Mucosa of rectum (tissue), 2 donors: ENCODE results near the gene DDI2.
A peak's percentile ranks its signal among the peaks of the same experiment; 100 is the strongest.
"Not testable (repeated sequence)": the region's sequence is repeated elsewhere in the genome, so short reads cannot be mapped to it uniquely, and the experiment has no call there.

ENCODE experiments used
- H3K27ac ChIP-seq, 2 donors: one replicate each; pipeline ENCODE4 v1.7.0; 2013; ENCODE audit warnings: inconsistent platforms in 2 of 2, low read depth in 2 of 2, low read length in 2 of 2
- H3K27me3 ChIP-seq, 2 donors: one replicate each; pipeline ENCODE4 v1.7.0; 2013; ENCODE audit warnings: low read length in 2 of 2; ENCODE audit not compliant: control insufficient read depth in 2 of 2, insufficient read depth in 2 of 2
- H3K36me3 ChIP-seq, 2 donors: one replicate each; pipeline ENCODE4 v1.7.0; 2013; ENCODE audit warnings: low read length in 2 of 2; ENCODE audit not compliant: control insufficient read depth in 2 of 2, insufficient read depth in 2 of 2
- H3K4me1 ChIP-seq, 2 donors: one replicate each; pipeline ENCODE4 v1.7.0; 2013; ENCODE audit warnings: low read length in 2 of 2, mild to moderate bottlenecking in 1 of 2; ENCODE audit not compliant: control insufficient read depth in 2 of 2, insufficient read depth in 2 of 2
- H3K4me3 ChIP-seq, 2 donors: one replicate each; pipeline ENCODE4 v1.7.0; 2013; ENCODE audit warnings: low read length in 2 of 2
- H3K9ac ChIP-seq, 2 donors: one replicate each; pipeline ENCODE4 v1.7.0; 2013; ENCODE audit warnings: low read length in 2 of 2, low read depth in 1 of 2, mild to moderate bottlenecking in 1 of 2
- H3K9me3 ChIP-seq, 2 donors: one replicate each; pipeline ENCODE4 v1.7.0; 2013; ENCODE audit warnings: low read length in 2 of 2; ENCODE audit not compliant: control insufficient read depth in 2 of 2
- donor health status: healthy.
- donor health status: Normal muscosa, but diverticular disease.

Gene DDI2

GRCh38 chr1:15579683-15580047 lies 37.6 kb upstream of the DDI2 start:
- Histone ChIP-seq H3K4me3 (no peak overlapping the region), H3K27ac (peak overlapping the region in 1 of 2 donors; percentile 56), H3K9ac (peak overlapping the region in 1 of 2 donors; percentile 47), H3K4me1 (peaks cover 9 to 12% of the 10 kb centered on the region in 2 donors), H3K9me3 (no peaks in the 10 kb centered on the region), H3K36me3 (peaks cover 5 to 6% of the 10 kb centered on the region in 2 donors), H3K27me3 (no peaks in the 10 kb centered on the region)

- Histone ChIP-seq H3K9ac (no peak overlapping the region), H3K4me3 (no peak overlapping the region), H3K4me1 (peaks cover 12 to 14% of the 10 kb centered on the region in 2 donors), H3K36me3 (no peaks in the 10 kb centered on the region), H3K9me3 (no peaks in the 10 kb centered on the region), H3K27ac (no peak overlapping the region), H3K27me3 (no peaks in the 10 kb centered on the region)
These were observed 34.1 kb upstream of the DDI2 start for GRCh38 chr1:15583016-15583706.

GRCh38 chr1:15584489-15585363 lies 32.5 kb upstream of the DDI2 start, which contains the start of gene AGMAT:
AGMAT (minus strand) TSS chr1:15585051; CDS start chr1:15584967, 84 bp downstream.
- H3K4me1 ChIP-seq: peaks cover 7 to 8% of the 10 kb centered on the region in 2 donors

GRCh38 chr1:15592285-15592684 lies 25.0 kb upstream of the DDI2 start:
- no peaks in the 10 kb centered on the region for H3K27me3 ChIP-seq
- no peaks in the 10 kb centered on the region for H3K36me3 ChIP-seq
- H3K9ac ChIP-seq: no peak overlapping the region
- no peak overlapping the region for H3K4me3 ChIP-seq
- H3K4me1 ChIP-seq: no peaks in the 10 kb centered on the region
- no peaks in the 10 kb centered on the region for H3K9me3 ChIP-seq
- no peak overlapping the region for H3K27ac ChIP-seq

More at GRCh38 chr1:15584489-15585363, 32.5 kb upstream of the DDI2 start, which contains the start of gene AGMAT:
- Histone ChIP-seq H3K9me3 (no peaks in the 10 kb centered on the region), H3K27ac (peak within 1 kb of the TSS; percentile 42 to 48), H3K4me3 (peak within 1 kb of the TSS; percentile 60 to 68), H3K36me3 (no peaks in the 10 kb centered on the region), H3K27me3 (no peaks in the 10 kb centered on the region), H3K9ac (peak within 1 kb of the TSS; percentile 38 to 75)

- H3K4me3 ChIP-seq: no peak overlapping the region
- H3K27ac ChIP-seq: no peak overlapping the region
- H3K4me1 ChIP-seq: no peaks in the 10 kb centered on the region
- H3K9ac ChIP-seq: no peak overlapping the region
- no peaks in the 10 kb centered on the region for H3K9me3 ChIP-seq
- H3K27me3 ChIP-seq: no peaks in the 10 kb centered on the region
- no peaks in the 10 kb centered on the region for H3K36me3 ChIP-seq
These were observed 21.2 kb upstream of the DDI2 start for GRCh38 chr1:15595809-15596617.

GRCh38 chr1:15598436-15598835 lies 18.8 kb upstream of the DDI2 start:
- Histone ChIP-seq H3K9ac (no peak overlapping the region), H3K27ac (no peak overlapping the region), H3K4me3 (no peak overlapping the region), H3K4me1 (peaks cover 4 to 12% of the 10 kb centered on the region in 2 donors), H3K9me3 (no peaks in the 10 kb centered on the region), H3K36me3 (no peaks in the 10 kb centered on the region), H3K27me3 (no peaks in the 10 kb centered on the region)

- no peaks in the 10 kb centered on the region for H3K9me3 ChIP-seq
- H3K27me3 ChIP-seq: no peaks in the 10 kb centered on the region
- peaks cover 8 to 16% of the 10 kb centered on the region in 2 donors for H3K4me1 ChIP-seq
- peak overlapping the region; percentile 77 to 81 for H3K27ac ChIP-seq
- peak overlapping the region; percentile 84 for H3K9ac ChIP-seq
- peak overlapping the region; percentile 86 to 96 for H3K4me3 ChIP-seq
- H3K36me3 ChIP-seq: no peaks in the 10 kb centered on the region
These were observed 13.9 kb upstream of the DDI2 start for GRCh38 chr1:15603050-15603965.

- Histone ChIP-seq H3K9ac (peak overlapping the region; percentile 84), H3K4me3 (peak overlapping the region; percentile 86 to 96), H3K4me1 (peaks cover 8 to 16% of the 10 kb centered on the region in 2 donors), H3K27ac (peak overlapping the region; percentile 77 to 81)
- not testable (repeated sequence) for H3K27me3 ChIP-seq, H3K9me3 ChIP-seq, H3K36me3 ChIP-seq
These were observed 13.3 kb upstream of the DDI2 start for GRCh38 chr1:15603966-15604282.

- H3K27ac ChIP-seq, H3K9me3 ChIP-seq, H3K4me3 ChIP-seq, H3K36me3 ChIP-seq, H3K27me3 ChIP-seq, H3K9ac ChIP-seq: not testable (repeated sequence)
- H3K4me1 ChIP-seq: peaks cover 8 to 16% of the 10 kb centered on the region in 2 donors
These were observed 12.9 kb upstream of the DDI2 start for GRCh38 chr1:15604400-15604799.
